ENCODE measurements around the gene TSPAN18. TPM values are rescaled to one million over a fixed set of nuclear protein-coding genes. Genes with fewer than 3 reads are reported as not detected.
A peak's percentile ranks its signal among the peaks of the same experiment; 100 is the strongest.

TSPAN18 gene
- total RNA-seq, 1 donor from 2014 or later: 12.8 TPM

DNA sequence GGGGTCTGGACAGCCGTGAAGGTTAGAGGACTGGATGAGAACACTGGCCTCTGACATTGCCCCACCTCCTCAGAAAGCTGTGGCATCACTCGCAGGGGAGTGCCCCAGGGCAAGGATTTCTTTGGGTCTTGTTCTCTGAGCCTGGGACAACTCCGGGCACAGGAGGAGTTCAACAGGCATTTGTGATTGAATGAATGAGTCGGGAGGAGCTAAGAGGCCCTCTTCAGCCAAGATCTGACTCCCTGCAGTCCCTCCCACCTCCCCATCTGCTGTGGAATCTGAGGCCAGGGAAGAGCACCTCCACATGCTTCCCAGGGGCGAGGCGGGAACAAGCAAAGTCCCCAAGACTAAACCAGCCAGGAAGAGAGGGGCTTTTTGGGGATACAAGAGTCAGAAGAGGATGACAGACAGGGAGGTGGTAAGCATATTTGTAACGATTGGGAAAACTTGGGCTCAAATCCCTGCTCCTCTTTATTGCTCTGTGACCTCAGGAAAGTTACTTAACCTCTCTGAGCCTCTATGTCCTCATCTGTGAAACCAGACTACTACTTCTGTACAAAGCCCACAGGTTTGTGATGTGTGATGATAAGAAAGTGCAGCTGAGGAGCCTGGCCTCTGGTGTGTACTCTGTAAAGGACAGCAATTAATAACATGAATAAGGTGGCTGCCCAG lies 217.6 kb downstream of the TSPAN18 start:
- H3K4me1 ChIP-seq: peaks cover 30% of the 10 kb centered on the region
- no peak overlapping the region for H3K27ac ChIP-seq
- DNase-seq (ENCODE audit: extremely low spot score in 2 of 2): no peak

DNA sequence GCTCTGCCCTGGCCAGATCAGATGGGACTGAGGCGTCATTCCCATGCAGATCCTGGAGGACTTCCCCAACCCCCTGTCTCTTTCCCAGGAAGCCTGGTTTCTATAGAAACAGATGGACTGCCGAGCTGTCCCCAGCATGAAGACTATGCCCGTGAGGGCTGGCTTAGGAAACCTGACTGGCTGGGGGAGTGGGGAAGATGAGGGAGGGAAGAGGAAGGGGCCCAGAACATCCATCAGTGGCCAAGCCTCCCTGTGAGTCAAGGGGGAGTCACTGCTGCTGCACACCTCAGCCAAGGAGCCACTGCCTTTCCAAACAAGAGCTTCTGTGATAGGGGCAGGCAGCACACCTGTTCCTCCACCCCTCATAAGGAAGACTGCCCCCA lies 218.1 kb downstream of the TSPAN18 start:
- TF ChIP-seq POLR2A (IDR thresholded peaks at IDR 0.05) (no peak), POLR2AphosphoS5 (IDR thresholded peaks at IDR 0.05; ENCODE audit: insufficient read depth in 1 of 2, low read depth in 1 of 2) (no peak)
- TF ChIP-seq, protein P1, sequence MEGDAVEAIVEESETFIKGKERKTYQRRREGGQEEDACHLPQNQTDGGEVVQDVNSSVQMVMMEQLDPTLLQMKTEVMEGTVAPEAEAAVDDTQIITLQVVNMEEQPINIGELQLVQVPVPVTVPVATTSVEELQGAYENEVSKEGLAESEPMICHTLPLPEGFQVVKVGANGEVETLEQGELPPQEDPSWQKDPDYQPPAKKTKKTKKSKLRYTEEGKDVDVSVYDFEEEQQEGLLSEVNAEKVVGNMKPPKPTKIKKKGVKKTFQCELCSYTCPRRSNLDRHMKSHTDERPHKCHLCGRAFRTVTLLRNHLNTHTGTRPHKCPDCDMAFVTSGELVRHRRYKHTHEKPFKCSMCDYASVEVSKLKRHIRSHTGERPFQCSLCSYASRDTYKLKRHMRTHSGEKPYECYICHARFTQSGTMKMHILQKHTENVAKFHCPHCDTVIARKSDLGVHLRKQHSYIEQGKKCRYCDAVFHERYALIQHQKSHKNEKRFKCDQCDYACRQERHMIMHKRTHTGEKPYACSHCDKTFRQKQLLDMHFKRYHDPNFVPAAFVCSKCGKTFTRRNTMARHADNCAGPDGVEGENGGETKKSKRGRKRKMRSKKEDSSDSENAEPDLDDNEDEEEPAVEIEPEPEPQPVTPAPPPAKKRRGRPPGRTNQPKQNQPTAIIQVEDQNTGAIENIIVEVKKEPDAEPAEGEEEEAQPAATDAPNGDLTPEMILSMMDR (IDR thresholded peaks at IDR 0.05): no peak
- H3K27me3 ChIP-seq: no peaks in the 10 kb centered on the region
- intact Hi-C loops (cut with DNase I): loop anchor here (10.0 kb wide), 1 partner anchor 390 kb away; no protein-coding TSS in a partner anchor
- peaks cover 30% of the 10 kb centered on the region for H3K4me1 ChIP-seq
- H3K4me3 ChIP-seq: no peak overlapping the region
- no peak for DNase-seq (ENCODE audit: extremely low spot score in 2 of 2)
- no peaks in the 10 kb centered on the region for H3K36me3 ChIP-seq
- no peaks in the 10 kb centered on the region for H3K9me3 ChIP-seq
- H3K27ac ChIP-seq: no peak overlapping the region

More for the DNA sequence above, 217.6 kb downstream of the TSPAN18 start:
- TF ChIP-seq POLR2A (IDR thresholded peaks at IDR 0.05) (no peak), POLR2AphosphoS5 (IDR thresholded peaks at IDR 0.05; ENCODE audit: insufficient read depth in 1 of 2, low read depth in 1 of 2) (no peak)
- TF ChIP-seq, protein P1 (IDR thresholded peaks at IDR 0.05): no peak
- Histone ChIP-seq H3K27me3 (no peaks in the 10 kb centered on the region), H3K36me3 (no peaks in the 10 kb centered on the region), H3K4me3 (no peak overlapping the region), H3K9me3 (no peaks in the 10 kb centered on the region)
- intact Hi-C loops (cut with DNase I): loop anchor here (10.0 kb wide), 1 partner anchor 390 kb away; no protein-coding TSS in a partner anchor

DNA sequence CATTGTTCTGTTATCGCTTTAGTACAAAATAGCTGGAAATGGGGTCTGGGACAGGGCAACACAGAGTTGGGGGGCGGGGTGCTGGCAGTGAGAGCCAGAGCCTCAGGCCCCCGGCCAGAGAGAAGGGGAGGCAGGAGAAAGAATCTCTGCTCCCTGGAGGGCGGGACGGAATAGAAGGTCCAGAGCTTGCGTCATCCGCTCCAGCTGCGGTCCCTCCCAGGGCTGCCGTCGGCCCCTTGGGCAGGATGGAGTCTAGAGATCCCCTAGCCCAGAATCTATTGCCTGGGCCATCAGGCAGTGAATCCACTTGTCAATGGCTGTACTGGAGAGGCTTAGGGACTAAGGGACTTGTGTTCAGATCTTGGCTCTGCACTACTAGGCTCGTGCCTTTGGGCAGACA lies 218.9 kb downstream of the TSPAN18 start:
- Histone ChIP-seq H3K9me3 (no peaks in the 10 kb centered on the region), H3K27me3 (no peaks in the 10 kb centered on the region), H3K4me1 (peaks cover 27% of the 10 kb centered on the region), H3K36me3 (no peaks in the 10 kb centered on the region), H3K4me3 (no peak overlapping the region), H3K27ac (no peak overlapping the region)
- intact Hi-C loops (cut with DNase I): loop anchor here (10.0 kb wide), 1 partner anchor 389 kb away; no protein-coding TSS in a partner anchor
- TF ChIP-seq, protein P1 (IDR thresholded peaks at IDR 0.05): no peak
- TF ChIP-seq POLR2A (IDR thresholded peaks at IDR 0.05): no peak
- TF ChIP-seq POLR2AphosphoS5 (IDR thresholded peaks at IDR 0.05; ENCODE audit: insufficient read depth in 1 of 2, low read depth in 1 of 2): no peak
- DNase-seq (ENCODE audit: extremely low spot score in 2 of 2): no peak

DNA sequence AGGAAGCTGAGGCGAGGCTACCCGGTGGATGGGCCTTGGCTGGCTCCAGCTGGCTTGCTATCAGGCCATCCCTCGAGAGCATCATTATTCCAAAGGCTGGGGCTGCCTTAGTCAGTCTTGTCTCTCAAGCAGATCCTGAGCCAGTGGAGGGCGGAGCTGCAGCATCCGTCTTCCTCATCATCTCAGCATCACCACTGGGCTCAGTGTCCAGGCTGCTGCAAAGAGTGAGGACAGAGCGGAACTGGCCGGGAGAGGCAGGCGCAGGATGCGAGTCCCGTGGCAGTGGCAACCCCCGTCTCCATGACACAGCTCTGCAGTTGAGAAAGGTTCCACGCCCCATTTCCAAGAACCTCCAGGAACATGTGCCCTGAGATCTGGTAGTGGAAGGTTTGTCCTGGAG lies 219.5 kb downstream of the TSPAN18 start:
- Histone ChIP-seq H3K27ac (no peak overlapping the region), H3K27me3 (no peaks in the 10 kb centered on the region), H3K36me3 (no peaks in the 10 kb centered on the region), H3K4me1 (peaks cover 21% of the 10 kb centered on the region), H3K4me3 (no peak overlapping the region), H3K9me3 (no peaks in the 10 kb centered on the region)
- intact Hi-C loops (cut with DNase I): loop anchor here (10.0 kb wide), 1 partner anchor 389 kb away; no protein-coding TSS in a partner anchor
- no peak for TF ChIP-seq POLR2A (IDR thresholded peaks at IDR 0.05)
- DNase-seq (ENCODE audit: extremely low spot score in 2 of 2): peak in 1 of 2 donors; percentile 93

DNA sequence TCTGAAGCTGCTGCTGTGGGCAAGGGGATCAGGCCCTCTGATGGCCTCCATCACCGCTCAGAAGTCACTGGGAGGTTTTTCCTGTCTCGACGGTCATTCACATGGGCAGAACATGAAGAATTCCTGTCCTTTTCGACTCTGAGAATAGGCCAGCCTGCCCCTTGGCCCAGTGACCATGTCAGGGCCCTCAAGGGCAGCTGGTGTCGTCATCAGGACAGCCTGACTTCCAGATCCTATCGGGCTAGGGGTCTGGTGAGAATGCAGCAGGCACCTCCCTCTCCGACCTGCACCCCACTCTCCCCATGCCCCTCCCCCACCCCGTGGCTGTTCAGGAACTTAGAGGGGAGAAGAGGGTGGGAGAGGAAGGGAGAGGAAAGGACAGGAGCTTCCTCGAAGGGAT lies 220.4 kb downstream of the TSPAN18 start:
- no peaks in the 10 kb centered on the region for H3K36me3 ChIP-seq
- no peak for DNase-seq (ENCODE audit: extremely low spot score in 2 of 2)
- no peak overlapping the region for H3K27ac ChIP-seq
- H3K4me3 ChIP-seq: no peak overlapping the region
- intact Hi-C loops (cut with DNase I): loop anchor here (10.0 kb wide), 1 partner anchor 388 kb away; no protein-coding TSS in a partner anchor
- no peaks in the 10 kb centered on the region for H3K27me3 ChIP-seq
- peaks cover 17% of the 10 kb centered on the region for H3K4me1 ChIP-seq
- TF ChIP-seq POLR2AphosphoS5 (IDR thresholded peaks at IDR 0.05; ENCODE audit: insufficient read depth in 1 of 2, low read depth in 1 of 2) (no peak), POLR2A (IDR thresholded peaks at IDR 0.05) (no peak)
- TF ChIP-seq, protein P1 (IDR thresholded peaks at IDR 0.05): no peak
- H3K9me3 ChIP-seq: no peaks in the 10 kb centered on the region

All from vagina (tissue), 2 donors.